ENCODE results near the gene WRAP53.

WRAP53 gene

GRCh38 chr17:7740481-7741001 is 52.3 kb downstream of the WRAP53 start:
- DNase-seq (ENCODE audit: low read depth in 2 of 3, low spot score in 1 of 3) = no peak

GRCh38 chr17:7742729-7743128 is 54.5 kb downstream of the WRAP53 start:
- no peak for DNase-seq (ENCODE audit: low read depth in 2 of 3, low spot score in 1 of 3)

DNA sequence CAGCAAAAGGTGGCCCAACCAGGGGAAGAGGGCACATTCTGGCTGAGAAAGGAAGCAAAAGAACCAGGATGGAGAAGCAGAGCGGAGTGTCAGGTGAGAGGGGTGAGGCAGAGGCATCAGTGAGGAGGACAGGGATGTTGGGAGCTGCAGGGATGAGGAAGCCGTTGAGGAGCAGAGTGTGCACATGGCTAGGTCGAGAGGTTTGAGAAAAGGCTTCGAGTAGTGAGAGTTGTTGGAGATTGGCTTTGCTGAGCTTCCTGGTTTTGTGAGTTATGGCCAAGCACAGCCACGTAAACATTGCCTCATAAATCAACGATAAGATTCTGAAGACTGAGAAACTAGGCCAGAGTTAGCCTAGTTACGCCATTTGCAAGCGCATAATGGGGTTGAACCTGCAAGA is 56.1 kb downstream of the WRAP53 start:
- DNase-seq (ENCODE audit: low read depth in 2 of 3, low spot score in 1 of 3) = no peak

DNA sequence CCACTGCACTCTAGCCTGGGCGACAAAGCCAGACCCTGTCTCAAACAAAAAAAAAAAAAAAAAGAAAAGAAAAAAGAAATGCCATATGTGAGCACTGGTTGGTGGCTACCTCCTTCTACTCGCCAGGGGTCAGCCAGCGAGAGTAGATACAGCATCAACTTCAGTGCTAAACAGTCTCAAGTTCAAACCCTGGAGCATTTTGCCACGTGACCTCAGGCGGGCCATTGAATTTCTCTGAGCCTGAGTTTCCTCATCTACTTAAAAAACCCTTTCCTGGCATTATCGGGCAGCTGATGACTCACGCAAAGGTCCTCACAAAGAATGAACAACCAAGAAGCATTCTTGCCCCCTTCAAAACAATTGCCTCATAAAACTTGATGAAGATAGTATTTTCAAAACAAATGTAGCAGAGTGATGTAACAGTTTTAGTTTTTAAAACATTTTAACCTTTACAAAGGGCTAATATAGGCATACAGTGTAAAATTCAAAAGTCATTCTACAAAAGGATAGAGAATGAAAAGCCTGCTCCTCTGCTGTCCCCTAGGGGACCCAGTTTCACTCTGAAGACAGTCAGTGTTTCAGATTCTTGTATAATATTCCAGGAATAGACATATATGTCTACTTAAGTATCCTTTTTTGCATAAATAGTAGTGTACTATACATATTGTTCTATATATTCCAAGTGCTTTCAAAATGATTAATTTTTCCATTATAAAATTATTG is 57.6 kb downstream of the WRAP53 start:
- DNase-seq (ENCODE audit: low read depth in 2 of 3, low spot score in 1 of 3) = no peak

DNA sequence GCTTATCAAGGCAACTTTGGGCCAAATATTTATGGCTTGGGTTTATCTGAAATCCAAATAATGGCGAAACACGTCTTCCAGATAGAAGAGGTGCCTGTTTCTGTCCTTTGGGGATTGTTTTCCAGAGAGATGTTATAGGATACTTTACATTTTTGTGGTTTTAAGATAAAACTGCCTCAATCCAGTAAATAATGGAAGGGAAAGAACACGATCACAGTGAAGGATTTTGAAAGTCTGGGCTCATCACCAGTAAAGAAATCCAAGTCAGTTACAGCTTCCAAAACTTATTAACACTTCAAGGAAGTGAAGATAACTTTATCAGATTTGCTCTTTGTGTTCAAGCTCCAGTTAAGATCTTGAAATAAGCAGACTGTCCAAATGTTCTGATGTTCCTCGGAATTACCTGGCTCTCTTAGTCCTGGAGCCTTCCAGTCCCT is 59.4 kb downstream of the WRAP53 start:
- no peak for DNase-seq (ENCODE audit: low read depth in 2 of 3, low spot score in 1 of 3)

GRCh38 chr17:7748076-7748775 is 59.9 kb downstream of the WRAP53 start:
- no peak for DNase-seq (ENCODE audit: low read depth in 2 of 3, low spot score in 1 of 3)

DNA sequence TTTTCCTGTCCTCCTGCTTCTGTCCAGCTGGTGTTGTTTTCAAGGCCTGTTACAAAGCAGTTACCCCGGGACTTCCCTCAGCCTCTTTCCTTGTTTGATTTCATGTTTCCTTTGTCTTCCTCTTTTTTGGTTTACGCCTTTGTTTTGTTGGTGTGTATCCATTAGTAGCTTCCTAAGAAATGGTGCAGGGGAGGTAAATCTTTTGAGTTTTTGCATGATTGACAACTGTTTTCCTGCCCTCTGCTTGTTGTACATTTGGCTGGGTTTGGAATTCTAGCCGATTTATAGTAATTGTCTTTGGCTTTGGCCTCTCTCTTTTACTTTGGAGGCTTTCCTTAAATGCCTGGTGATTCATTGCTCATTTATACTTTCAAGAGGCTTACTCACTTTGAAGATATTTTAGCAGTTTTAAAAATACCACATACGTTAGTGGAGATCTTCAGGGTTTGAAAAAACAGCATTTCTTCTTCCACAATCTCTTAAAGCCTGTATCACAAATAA is 62.1 kb downstream of the WRAP53 start:
- no peak for DNase-seq (ENCODE audit: low read depth in 2 of 3, low spot score in 1 of 3)
